PFSK-1 (cell line): Measurements from ENCODE around the gene RAB40A.

Experiments
- FOXP2 ChIP-seq: optimal IDR thresholded peaks from 2 replicates; pipeline ENCODE3; 2011; ENCODE audit warnings: borderline replicate concordance, control low read depth, inconsistent platforms; ENCODE audit not compliant: insufficient read depth; ENCODE audit errors: extremely low read length, extremely low read depth
- POLR2AphosphoS5 ChIP-seq: IDR thresholded peaks from 2 replicates; pipeline ENCODE4 v1.6.1; 2012; ENCODE audit warnings: low read depth, mild to moderate bottlenecking, control low read depth, low read length, moderate library complexity
- REST ChIP-seq, 2 experiments: IDR thresholded peaks; 2 replicates each; pipeline versions ENCODE4 v1.6.1 to v1.8.0; 2011 to 2012; ENCODE audit warnings: low read depth in 2 of 2, low read length in 2 of 2, control low read depth in 1 of 2, inconsistent platforms in 1 of 2, mild to moderate bottlenecking in 1 of 2, moderate library complexity in 1 of 2; ENCODE audit not compliant: insufficient read depth in 1 of 2
- SIN3A ChIP-seq: IDR thresholded peaks from 2 replicates; pipeline ENCODE4 v1.6.1; 2012; ENCODE audit warnings: mild to moderate bottlenecking, low read length, moderate library complexity, borderline replicate concordance; ENCODE audit not compliant: insufficient read depth
- TAF1 ChIP-seq: IDR thresholded peaks from 2 replicates; pipeline ENCODE4 v1.6.1; 2012; ENCODE audit warnings: low read length, control low read depth, borderline replicate concordance; ENCODE audit not compliant: insufficient read depth

RAB40A gene

DNA sequence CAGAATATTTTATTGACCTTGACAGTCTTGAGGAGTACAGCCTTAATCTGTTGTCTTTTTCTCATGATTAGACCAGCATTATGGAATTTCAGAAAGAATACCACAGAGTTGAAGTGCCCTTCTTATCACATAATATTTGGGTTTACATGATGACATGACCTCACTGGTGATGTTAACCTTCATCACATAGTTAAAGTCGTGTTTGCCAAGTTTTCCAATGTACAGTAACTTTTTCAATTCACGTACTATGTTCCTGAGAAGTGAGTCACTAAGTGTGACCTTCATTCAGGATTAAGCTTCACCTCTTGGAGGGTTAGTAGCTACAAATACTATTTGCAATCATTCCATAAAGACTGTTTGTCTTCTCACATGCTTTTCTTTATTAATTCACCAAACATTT lies 52.1 kb downstream of the RAB40A start:
- TF ChIP-seq TAF1, result no peak
- no peak for TF ChIP-seq REST (IDR thresholded peaks at IDR 0.05; ENCODE audit: insufficient read depth in 1 of 2, low read depth in 2 of 2, low read length in 2 of 2)

DNA sequence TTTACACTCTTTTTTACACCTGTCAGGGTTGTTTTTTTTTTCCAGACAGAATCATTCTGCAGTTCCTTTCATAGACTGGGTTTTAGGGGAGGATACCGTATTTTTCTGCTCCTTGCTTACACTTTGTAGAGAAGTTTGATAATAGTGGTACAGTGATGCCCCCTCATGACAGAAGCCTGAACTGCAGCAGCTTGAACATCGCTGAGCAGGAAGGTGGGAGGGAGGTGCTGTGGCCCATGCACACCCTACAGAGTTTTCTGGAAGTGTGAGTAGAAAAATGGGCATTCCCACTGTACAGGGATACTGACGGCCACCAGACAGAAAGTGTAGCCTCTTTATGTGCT lies 54.5 kb downstream of the RAB40A start:
- TF ChIP-seq FOXP2, result no peak
- no peak for TF ChIP-seq REST (IDR thresholded peaks at IDR 0.05; ENCODE audit: insufficient read depth in 1 of 2, low read depth in 2 of 2, low read length in 2 of 2)
- no peak for TF ChIP-seq POLR2AphosphoS5
- no peak for TF ChIP-seq TAF1
- TF ChIP-seq SIN3A, result no peak

- no peak for TF ChIP-seq REST (IDR thresholded peaks at IDR 0.05; ENCODE audit: insufficient read depth in 1 of 2, low read depth in 2 of 2, low read length in 2 of 2)
- no peak for TF ChIP-seq POLR2AphosphoS5
- no peak for TF ChIP-seq TAF1
- no peak for TF ChIP-seq SIN3A
- no peak for TF ChIP-seq FOXP2
Observed at GRCh38 chrX:103464072-103464773, 55.1 kb downstream of the RAB40A start.

- TF ChIP-seq REST (IDR thresholded peaks at IDR 0.05; ENCODE audit: insufficient read depth in 1 of 2, low read depth in 2 of 2, low read length in 2 of 2) (no peak), SIN3A (no peak), FOXP2 (no peak)
Observed at GRCh38 chrX:103461156-103461555, 58.1 kb downstream of the RAB40A start.

DNA sequence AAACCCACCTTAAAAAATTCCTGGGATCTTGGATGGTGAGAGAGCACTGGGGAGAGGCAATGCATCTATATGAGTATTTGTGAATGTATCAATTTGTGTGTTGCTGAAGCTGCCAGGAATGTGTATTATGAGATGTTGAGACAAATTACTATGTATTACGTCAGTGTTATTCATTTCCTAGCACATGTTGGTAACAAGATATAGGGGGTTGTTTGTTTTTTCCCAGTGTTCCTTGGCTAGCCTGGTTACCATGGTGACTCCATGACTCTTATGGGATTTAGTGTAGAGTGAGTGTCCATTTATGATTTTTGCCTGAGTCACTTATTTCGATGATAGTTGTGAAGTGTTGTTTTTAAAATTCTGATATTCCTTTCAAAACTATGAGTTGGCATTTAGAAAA lies 65.6 kb downstream of the RAB40A start:
- no peak for TF ChIP-seq FOXP2
